Raji (cell line): ENCODE data around the gene AFDN.

Source experiments
- POLR2A ChIP-seq: IDR thresholded peaks from 2 replicates; pipeline ENCODE4 v1.6.1; 2011; ENCODE audit warnings: low read depth, low read length, control low read depth; ENCODE audit not compliant: insufficient read depth

The AFDN gene

GRCh38 chr6:168004023-168004422 is 177.3 kb downstream of the AFDN start:
- no peak for TF ChIP-seq POLR2A

DNA sequence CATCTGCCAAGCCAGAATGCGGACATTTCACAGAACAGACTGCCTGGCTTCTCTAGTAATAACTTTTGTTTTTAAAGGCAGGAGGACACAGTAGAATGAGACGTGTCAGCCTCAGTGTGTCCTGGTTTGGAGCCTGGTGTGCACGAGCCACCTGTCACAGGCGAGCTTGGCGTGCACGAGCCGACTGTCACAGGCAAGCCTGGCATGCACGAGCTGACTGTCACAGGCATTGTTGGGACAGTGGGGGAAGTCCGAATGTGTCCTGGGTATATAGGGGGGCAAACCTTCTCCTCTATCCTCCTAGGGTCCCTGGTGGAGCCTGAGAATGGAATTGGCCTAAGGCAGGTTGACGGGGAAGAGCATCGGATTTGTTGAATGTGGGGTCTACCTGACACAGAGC is 178.2 kb downstream of the AFDN start:
- TF ChIP-seq POLR2A: no peak

DNA sequence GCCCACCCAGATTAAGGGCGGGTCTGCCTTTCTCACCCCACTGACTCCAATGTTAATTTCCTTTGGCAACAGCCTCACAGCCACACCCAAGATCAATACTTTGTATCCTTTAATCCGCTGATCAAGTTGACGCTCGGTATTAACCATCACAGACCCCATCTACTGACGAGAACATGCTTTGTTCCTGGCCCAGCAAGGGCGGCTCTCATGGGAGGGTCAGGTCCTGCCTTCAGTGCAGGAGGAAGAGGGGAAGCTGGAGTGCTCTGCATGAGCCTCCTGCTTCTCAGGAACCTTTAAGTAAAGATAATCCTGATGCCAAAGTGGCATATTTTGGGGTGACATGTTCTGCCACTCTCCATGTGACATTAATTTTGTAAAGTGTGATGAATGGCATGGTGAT is 179.1 kb downstream of the AFDN start:
- no peak for TF ChIP-seq POLR2A

GRCh38 chr6:168007592-168008338 is 181.1 kb downstream of the AFDN start:
- TF ChIP-seq POLR2A: no peak

DNA sequence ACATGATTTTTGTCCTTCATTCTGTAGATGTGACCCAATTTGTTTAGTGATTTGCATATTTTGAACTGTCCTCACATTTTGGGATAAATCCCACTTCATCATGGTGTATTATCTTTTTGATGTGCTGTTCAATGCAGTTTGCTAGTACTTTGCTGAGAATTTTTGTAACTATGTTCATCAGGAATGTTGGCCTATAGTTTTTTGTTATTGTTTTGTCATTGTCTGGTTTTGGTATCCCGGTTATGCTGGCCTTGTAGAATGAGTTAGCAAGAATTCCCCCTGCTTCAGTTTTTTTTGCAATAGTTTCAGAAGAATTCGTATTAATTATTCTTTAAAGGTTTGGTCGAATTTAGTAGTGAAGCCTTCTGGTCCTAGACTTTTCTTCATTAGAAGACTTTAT is 182.6 kb downstream of the AFDN start:
- no peak for TF ChIP-seq POLR2A

DNA sequence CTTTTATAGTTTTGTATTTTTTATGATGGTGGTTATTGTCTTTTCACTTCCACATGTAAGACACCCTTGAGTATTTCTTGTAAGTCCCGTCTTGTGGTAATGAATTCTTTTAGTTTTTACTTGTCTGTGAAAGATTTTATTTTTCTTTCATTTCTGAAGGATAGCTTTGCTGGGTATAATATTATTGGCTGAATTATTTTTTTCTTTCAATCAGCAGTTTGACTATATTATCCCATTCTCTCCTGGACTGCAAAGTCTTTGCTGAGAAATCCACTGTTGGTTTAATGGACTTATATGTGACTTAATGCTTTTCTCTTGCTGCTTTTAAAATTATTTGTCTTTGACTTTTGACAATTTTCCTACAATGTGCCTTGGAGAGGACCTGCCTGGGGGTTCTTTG is 184.6 kb downstream of the AFDN start:
- TF ChIP-seq POLR2A: no peak

DNA sequence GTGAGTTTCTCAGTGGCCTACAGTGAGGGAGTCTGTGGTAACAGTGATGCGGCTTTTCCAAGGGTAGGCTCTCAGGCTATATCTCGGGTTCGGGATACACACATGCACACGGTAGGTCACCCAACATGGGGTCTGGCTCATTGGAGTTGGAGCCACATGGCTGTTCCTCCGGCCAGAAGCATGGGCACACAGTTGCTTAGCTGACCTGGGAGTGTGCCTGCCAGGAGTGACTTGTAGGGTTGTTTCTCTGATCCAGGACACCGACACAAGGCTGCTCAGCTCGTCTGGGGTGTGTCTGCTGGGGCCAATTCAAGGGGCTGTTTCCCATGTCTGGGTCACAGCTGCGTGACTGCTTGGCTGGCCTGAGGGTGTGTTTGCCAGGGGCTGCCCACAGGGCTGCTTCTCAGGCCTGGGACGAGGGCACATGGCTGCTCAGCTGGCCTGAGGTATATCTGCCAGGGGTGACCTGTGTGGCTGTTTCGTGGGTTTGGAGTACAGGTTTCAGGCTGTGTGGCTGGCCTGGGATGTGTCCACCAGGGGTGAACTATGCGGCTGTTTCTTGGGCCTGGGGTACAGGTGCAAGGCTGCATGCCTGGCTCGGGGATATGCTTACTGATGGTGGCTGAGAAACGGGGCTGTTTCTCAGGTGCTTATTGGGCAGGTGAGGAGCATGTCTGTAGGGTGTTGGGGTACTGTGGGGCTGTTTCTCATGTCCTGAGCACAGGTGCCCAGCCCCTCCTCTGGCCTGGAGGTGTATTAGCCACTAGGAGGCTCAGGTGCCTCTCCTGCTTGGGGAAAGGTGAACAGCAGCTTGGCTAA is 185.9 kb downstream of the AFDN start:
- TF ChIP-seq POLR2A: no peak

DNA sequence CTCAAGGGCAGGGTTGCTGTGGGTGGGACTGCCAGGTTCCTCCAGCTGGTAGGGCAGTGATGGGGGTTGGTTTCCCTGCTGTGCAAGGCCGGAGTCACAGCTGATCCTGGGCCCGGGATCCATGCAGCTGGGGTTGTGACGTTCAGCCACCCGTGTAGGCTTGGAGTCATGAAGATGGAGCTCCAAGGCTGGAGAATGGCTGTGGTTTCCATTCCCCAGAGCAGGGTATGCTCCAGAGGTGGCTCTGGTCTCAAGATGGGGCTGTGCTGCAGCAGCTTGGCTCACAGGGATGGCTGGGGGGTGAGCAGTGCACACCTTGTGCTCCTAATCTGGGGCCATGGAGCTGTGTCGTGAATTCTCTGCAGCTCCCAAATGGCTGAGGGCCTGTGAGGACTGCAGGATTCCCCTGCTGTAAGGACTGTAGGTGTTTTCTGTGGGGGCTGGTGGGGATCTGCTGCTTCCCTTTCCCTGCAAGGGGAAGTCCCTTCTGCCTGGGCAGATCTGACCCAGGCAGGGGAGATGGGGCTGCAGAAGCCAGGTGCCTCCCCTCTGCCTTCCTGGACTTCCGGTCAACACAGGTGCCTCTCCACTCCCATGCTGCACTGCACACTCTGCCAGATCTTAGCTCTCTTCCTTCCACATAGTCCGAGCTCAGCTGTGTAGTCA is 186.7 kb downstream of the AFDN start:
- TF ChIP-seq POLR2A: no peak

DNA sequence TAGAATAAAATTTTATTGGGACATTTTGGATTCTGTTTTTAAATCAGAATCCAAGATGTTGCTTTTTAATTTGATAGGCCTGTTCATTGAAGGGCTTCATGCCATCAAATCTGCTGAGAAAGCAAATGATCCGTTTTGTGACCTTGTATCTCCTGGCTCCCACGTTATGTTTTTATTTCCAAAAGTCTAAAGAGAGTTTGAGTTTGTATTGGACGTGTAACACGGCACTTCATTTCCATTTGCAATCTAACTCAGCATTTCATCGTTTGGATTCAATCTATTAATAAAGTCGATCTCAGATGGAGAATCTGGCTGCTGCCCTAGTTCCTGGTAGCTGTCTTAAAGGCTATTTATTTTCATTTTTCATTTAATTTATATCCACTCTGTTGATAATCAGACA is 187.7 kb downstream of the AFDN start:
- TF ChIP-seq POLR2A: no peak

GRCh38 chr6:168015009-168015408 is 188.3 kb downstream of the AFDN start:
- no peak for TF ChIP-seq POLR2A

GRCh38 chr6:168015482-168016175 is 188.9 kb downstream of the AFDN start:
- TF ChIP-seq POLR2A: no peak

DNA sequence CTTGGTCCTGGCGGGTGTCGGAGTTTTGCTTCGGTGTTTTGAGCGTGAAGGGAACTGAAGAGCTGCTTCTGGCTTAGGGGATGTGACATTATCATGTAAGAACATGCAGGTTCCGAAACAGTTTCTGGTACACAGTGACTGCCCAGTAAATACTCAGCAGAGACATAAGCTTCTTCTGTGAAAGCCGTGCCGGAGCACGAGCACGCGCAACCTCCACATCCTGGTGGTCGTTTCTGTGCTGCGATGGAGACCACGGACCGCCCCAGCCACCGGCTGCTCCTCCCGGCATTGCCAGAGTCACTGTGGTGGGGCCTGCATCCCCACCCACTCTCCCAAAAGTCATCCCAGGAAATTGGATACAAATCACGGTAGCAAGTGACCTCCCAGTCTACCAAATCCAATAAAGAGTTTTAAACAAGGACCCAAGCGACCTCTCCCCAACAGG is 189.5 kb downstream of the AFDN start:
- no peak for TF ChIP-seq POLR2A

DNA sequence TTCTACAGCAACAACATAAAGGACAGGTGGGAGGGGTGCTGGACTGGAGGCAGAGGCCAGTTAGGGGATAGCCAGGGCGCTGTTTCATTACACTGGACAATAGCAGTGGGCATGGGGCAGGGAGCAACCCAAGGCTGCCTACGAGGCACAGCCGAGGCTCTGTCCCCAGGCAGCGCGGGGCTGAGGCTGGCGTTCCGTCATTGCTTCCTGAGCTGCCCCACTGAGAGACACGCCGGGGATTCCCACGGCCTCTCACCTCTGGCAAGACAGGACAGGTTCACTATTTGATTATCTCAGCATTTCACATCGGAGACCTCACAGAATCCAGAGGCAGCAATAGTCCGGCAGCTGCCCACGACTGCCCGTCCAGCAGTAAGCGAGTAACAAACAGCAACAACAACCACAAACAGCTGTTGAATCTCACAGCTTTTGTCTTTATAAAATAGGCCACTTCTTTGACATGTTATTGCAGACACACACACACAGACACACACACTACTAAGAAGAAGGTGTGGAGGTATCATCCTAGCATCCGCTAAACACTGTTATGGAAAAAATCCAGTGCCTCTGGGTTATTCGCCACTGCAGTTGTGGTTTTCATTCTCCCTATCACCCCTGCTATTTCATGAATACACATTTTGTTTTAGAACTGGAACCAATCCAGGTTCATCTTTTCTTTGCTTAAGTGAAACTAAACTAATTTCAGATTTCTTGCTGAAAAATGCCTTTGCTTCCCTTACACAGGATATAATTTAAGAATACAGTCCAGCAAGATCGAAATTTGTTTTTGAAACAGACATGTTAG is 190.2 kb downstream of the AFDN start:
- no peak for TF ChIP-seq POLR2A

- no peak for TF ChIP-seq POLR2A
Observed at GRCh38 chr6:168017629-168018028, 190.9 kb downstream of the AFDN start.

DNA sequence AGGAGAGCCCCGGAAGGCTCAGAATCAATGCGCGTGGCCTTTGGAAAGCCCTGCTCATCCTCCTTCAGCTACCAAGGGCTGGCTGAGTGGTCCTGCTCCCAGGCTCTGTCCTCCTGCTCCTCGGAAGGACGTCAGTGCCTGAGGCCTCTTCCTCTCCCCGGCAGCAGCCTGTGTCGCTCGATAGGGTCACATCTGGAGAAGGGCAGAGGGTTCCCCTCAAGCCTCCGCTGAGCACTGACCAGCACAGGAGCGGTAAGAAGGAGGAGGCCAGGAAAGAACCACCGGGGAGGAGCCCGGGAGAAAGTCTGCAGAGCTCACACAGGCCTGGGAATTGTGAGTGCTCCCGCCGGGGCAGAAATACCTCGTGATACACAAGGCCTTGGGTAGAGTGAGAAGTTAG is 192.0 kb downstream of the AFDN start:
- no peak for TF ChIP-seq POLR2A

DNA sequence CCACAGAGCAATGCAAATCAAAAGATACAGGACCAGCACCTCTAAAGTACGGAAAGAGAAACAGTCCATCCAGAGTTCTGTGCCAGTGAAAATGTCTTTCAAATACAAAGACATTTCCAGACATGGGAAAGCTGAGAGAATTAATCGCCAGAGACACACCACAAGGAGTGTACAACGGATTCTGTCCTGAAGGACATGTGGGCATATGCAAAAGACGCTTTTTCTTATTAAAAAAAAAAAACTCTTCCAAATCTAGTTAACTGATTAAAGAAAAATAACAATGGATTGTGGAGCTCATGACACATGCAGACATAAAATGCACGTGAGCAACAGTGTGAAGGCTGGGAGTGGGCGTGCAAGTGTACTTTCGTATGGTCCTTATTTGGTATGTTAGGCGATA is 193.5 kb downstream of the AFDN start:
- TF ChIP-seq POLR2A: no peak
